Prostate gland (tissue), 2 donors: ENCODE measurements around the gene RASGRP1. TPM values are rescaled to one million over a fixed set of nuclear protein-coding genes. Genes with fewer than 3 reads are reported as not detected.

ENCODE experiments used
- DNase-seq: peaks from one replicate; pipeline ENCODE4 v3.0.0-alpha.2; 2019; ENCODE audit warnings: low spot score
- H3K27ac ChIP-seq, 2 donors: fragments of 200-600 bp; sonication (generic); 2 replicates each; pipeline ENCODE4 v1.5.1; 2017 to 2019
- H3K27me3 ChIP-seq: fragments of 200-600 bp; sonication (generic); replicated peaks from 2 replicates; pipeline ENCODE4 v1.5.1; 2019; ENCODE audit not compliant: insufficient read depth
- H3K36me3 ChIP-seq, 2 donors: fragments of 200-600 bp; sonication (generic); 1 replicate in 1 of 2; 2 replicates in 1 of 2; pipeline versions ENCODE4 v1.5.1 to v1.8.1; 2017 to 2019
- H3K4me1 ChIP-seq: fragments of 200-600 bp; sonication (generic); replicated peaks from 2 replicates; pipeline ENCODE4 v1.5.1; 2019
- H3K4me3 ChIP-seq, 2 donors: fragments of 200-600 bp; sonication (generic); 2 replicates each; pipeline ENCODE4 v1.5.1; 2017 to 2019
- H3K9me3 ChIP-seq: fragments of 200-600 bp; sonication (generic); 2 replicates; pipeline ENCODE4 v1.5.1; 2017
- CTCF ChIP-seq, 4 experiments: fragments of 200-600 bp in 2 of 4; fragments of 450-650 bp in 2 of 4; sonication (generic) in 2 of 4; IDR thresholded peaks; 1 replicate in 3 of 4; 2 replicates in 1 of 4; pipeline ENCODE4 v1.5.1; 2016 to 2019; ENCODE audit warnings: antibody characterized with exemption in 4 of 4, mild to moderate bottlenecking in 2 of 4, moderate library complexity in 2 of 4
- POLR2A ChIP-seq: fragments of 450-650 bp; IDR thresholded peaks from one replicate; pipeline ENCODE4 v1.6.1; 2016; ENCODE audit warnings: antibody characterized with exemption, mild to moderate bottlenecking
- POLR2AphosphoS5 ChIP-seq: sonication (generic); formaldehyde crosslinking; IDR thresholded peaks from one replicate; pipeline ENCODE4 v1.6.1; 2017; ENCODE audit warnings: antibody characterized with exemption
- WGBS: methylation state at CpG from one replicate; pipeline ENCODE4 v1.1.5; 2018; 5-methylcytosine and 5-hydroxymethylcytosine counted together
- intact Hi-C: fragments of 100-400 bp; cut with DNase I; formaldehyde crosslinking; loops from one replicate; pipeline ENCODE4 v1.14.2; 2022
- total RNA-seq, 2 donors: library from RNA; depleted of rRNA; stranded (reverse); fragments of >200 nt; gene quantifications; one replicate each; pipeline ENCODE4 v1.1.0, GENCODE V29; 2016

RASGRP1 gene
- total RNA-seq, 2 donors from 2014 or later: 0.36 to 7.6 TPM

GRCh38 chr15:38553071-38553470 lies 11.5 kb downstream of the RASGRP1 start:
- no peak for DNase-seq
- no peaks in the 10 kb centered on the region for H3K27me3 ChIP-seq
- H3K4me3 ChIP-seq: no peak overlapping the region
- WGBS: 46% methylated on average over 4 of the region's 4 CpGs
- H3K4me1 ChIP-seq: no peaks in the 10 kb centered on the region
- H3K36me3 ChIP-seq: no peaks in the 10 kb centered on the region
- no peaks in the 10 kb centered on the region for H3K9me3 ChIP-seq
- intact Hi-C loops: no loop called here
- H3K27ac ChIP-seq: no peak overlapping the region
- TF ChIP-seq POLR2A (no peak), POLR2AphosphoS5 (no peak), CTCF (IDR thresholded peaks at IDR 0.05) (no peak)

- no peak for DNase-seq
- no peaks in the 10 kb centered on the region for H3K27me3 ChIP-seq
- intact Hi-C loops: no loop called here
- H3K4me1 ChIP-seq: no peaks in the 10 kb centered on the region
- no peaks in the 10 kb centered on the region for H3K9me3 ChIP-seq
- no peaks in the 10 kb centered on the region for H3K36me3 ChIP-seq
- no peak overlapping the region for H3K4me3 ChIP-seq
- WGBS: 53% methylated on average over 7 of the region's 7 CpGs
- no peak overlapping the region for H3K27ac ChIP-seq
- no peak for TF ChIP-seq POLR2A
- no peak for TF ChIP-seq CTCF (IDR thresholded peaks at IDR 0.05)
- TF ChIP-seq POLR2AphosphoS5: no peak
Measured at GRCh38 chr15:38551720-38552648, 12.6 kb downstream of the RASGRP1 start.

GRCh38 chr15:38549222-38549621 lies 15.4 kb downstream of the RASGRP1 start:
- no peak overlapping the region for H3K4me3 ChIP-seq
- DNase-seq: no peak
- H3K27me3 ChIP-seq: no peaks in the 10 kb centered on the region
- intact Hi-C loops: no loop called here
- H3K9me3 ChIP-seq: no peaks in the 10 kb centered on the region
- no peak overlapping the region for H3K27ac ChIP-seq
- no peak for TF ChIP-seq CTCF (IDR thresholded peaks at IDR 0.05)
- no peak for TF ChIP-seq POLR2A
- H3K36me3 ChIP-seq: no peaks in the 10 kb centered on the region
- no peaks in the 10 kb centered on the region for H3K4me1 ChIP-seq

- WGBS: 88% methylated on average over 10 of the region's 10 CpGs
- no peak for TF ChIP-seq POLR2A
- TF ChIP-seq CTCF (IDR thresholded peaks at IDR 0.05): no peak
- TF ChIP-seq POLR2AphosphoS5: no peak
- no peaks in the 10 kb centered on the region for H3K27me3 ChIP-seq
Measured at GRCh38 chr15:38547255-38547997, 17.2 kb downstream of the RASGRP1 start.

More at GRCh38 chr15:38547255-38547997, 17.2 kb downstream of the RASGRP1 start:
- no peak for DNase-seq
- H3K36me3 ChIP-seq: no peaks in the 10 kb centered on the region
- no peak overlapping the region for H3K4me3 ChIP-seq
- no peak overlapping the region for H3K27ac ChIP-seq
- no peaks in the 10 kb centered on the region for H3K4me1 ChIP-seq
- intact Hi-C loops: no loop called here
- H3K9me3 ChIP-seq: no peaks in the 10 kb centered on the region
